Fibroblast of lung (primary cell): ENCODE data around the gene PLCH2.

Experiments used
- EZH2 ChIP-seq: IDR thresholded peaks from 2 replicates; pipeline ENCODE4 v1.5.1; 2012; ENCODE audit warnings: low read length, control low read depth, mild to moderate bottlenecking; ENCODE audit errors: missing control alignments
- TF ChIP-seq, protein P1 (sequence below), 2 donors: IDR thresholded peaks in 1 of 2; conservative IDR thresholded peaks in 1 of 2; 1 replicate in 1 of 2; 2 replicates in 1 of 2; pipeline ENCODE4 v1.5.1; 2011 to 2012; ENCODE audit warnings: low read length in 2 of 2, control low read depth in 1 of 2, inconsistent platforms in 1 of 2, low read depth in 1 of 2, mild to moderate bottlenecking in 1 of 2

DNA sequence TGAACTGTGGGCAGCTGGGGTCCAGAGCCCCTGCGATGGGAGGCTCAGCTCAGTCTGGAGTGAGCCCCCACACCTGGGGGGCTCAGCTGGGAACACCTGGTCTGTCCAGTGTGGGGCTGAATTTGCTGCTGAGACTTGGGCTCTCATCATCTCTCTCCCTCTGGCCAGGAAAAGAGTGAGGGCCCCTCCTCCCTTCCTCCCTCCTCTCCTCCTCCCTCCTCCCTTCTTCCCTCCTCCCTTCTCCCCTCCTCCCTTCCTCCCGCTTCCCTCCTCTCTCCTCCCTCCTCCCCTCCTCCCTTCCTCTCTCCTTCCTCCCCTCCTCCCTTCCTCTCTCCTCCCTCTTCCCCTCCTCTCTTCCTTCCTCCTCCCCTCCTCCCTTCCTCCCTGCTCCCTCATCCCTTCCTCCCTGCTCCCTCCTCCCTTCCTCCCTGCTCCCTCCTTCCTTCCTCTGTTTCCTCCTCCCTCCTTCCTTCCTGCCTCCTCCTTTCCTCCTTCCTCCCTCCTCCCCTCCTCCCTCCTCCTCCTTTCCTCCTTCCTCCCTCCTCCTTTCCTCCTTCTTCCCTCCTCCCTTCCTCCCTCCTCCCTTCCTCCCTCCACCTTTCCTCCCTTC lies 40.2 kb upstream of the PLCH2 start:
- TF ChIP-seq, protein P1, sequence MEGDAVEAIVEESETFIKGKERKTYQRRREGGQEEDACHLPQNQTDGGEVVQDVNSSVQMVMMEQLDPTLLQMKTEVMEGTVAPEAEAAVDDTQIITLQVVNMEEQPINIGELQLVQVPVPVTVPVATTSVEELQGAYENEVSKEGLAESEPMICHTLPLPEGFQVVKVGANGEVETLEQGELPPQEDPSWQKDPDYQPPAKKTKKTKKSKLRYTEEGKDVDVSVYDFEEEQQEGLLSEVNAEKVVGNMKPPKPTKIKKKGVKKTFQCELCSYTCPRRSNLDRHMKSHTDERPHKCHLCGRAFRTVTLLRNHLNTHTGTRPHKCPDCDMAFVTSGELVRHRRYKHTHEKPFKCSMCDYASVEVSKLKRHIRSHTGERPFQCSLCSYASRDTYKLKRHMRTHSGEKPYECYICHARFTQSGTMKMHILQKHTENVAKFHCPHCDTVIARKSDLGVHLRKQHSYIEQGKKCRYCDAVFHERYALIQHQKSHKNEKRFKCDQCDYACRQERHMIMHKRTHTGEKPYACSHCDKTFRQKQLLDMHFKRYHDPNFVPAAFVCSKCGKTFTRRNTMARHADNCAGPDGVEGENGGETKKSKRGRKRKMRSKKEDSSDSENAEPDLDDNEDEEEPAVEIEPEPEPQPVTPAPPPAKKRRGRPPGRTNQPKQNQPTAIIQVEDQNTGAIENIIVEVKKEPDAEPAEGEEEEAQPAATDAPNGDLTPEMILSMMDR (conservative IDR thresholded peaks at IDR 0.05 in 1 of 2, IDR thresholded peaks at IDR 0.05 in 1 of 2; ENCODE audit: low read depth in 1 of 2, low read length in 2 of 2), result no peak
- TF ChIP-seq EZH2, result no peak
